IMR-90 (cell line): ENCODE results near the gene SMAD2. TPM values are rescaled to one million over a fixed set of nuclear protein-coding genes. Genes with fewer than 3 reads are reported as not detected.
A peak's percentile ranks its signal among the peaks of the same experiment; 100 is the strongest.

ENCODE experiments used
- ATAC-seq: fragments of 200-7000 bp; cut with Tn5 transposase; 2 replicates; pipeline ENCODE4 v1.9.1; 2020; ENCODE audit warnings: low read depth, mild to moderate bottlenecking, moderate library complexity
- BruUV-seq: library from RNA; stranded (reverse); fragments of 400-500 nt; replicated peaks from 2 replicates; lab custom pipeline; 2021; lab: Mats Ljungman, UMichigan
- CTCF ChIA-PET: fragments of 300-600 bp; formaldehyde crosslinking; extraction: SDS; loops from one replicate; lab custom pipeline; 2021; ENCODE audit warnings: antibody characterized with exemption; lab: Yijun Ruan, JAX
- POLR2A ChIA-PET: fragments of 300-600 bp; sonication (Branson Sonifier 250); formaldehyde crosslinking; loops from one replicate; lab custom pipeline; 2022; ENCODE audit warnings: antibody characterized with exemption; ENCODE audit not compliant: unreplicated experiment; lab: Charles Lee
- DNase-seq: peaks from one replicate; pipeline ENCODE4 v3.0.0; 2013
- H2AFZ ChIP-seq: replicated peaks from 2 replicates; pipeline ENCODE3; 2013; ENCODE audit warnings: low read length, mild to moderate bottlenecking; ENCODE audit not compliant: poor library complexity
- H2AK5ac ChIP-seq: 2 replicates; pipeline ENCODE4 v1.6.1; 2013; ENCODE audit warnings: low read depth, low read length, inconsistent platforms
- H2AK9ac ChIP-seq: replicated peaks from 2 replicates; pipeline ENCODE3; 2013; ENCODE audit warnings: mild to moderate bottlenecking, low read depth, low read length, moderate library complexity; ENCODE audit not compliant: poor library complexity
- H2BK120ac ChIP-seq: 2 replicates; pipeline ENCODE4 v1.6.1; 2013; ENCODE audit warnings: low read depth, low read length, inconsistent platforms
- H2BK15ac ChIP-seq: 3 replicates; pipeline ENCODE4 v1.6.1; 2013; ENCODE audit warnings: low read depth, low read length, inconsistent platforms
- H2BK20ac ChIP-seq: 2 replicates; pipeline ENCODE4 v1.6.1; 2013; ENCODE audit warnings: low read depth, mild to moderate bottlenecking, inconsistent platforms, low read length, moderate library complexity
- H2BK5ac ChIP-seq: 2 replicates; pipeline ENCODE4 v1.6.1; 2013; ENCODE audit warnings: mild to moderate bottlenecking, low read depth, low read length, inconsistent platforms; ENCODE audit not compliant: poor library complexity, severe bottlenecking
- H3K14ac ChIP-seq: replicated peaks from 2 replicates; pipeline ENCODE4 v1.6.1; 2013; ENCODE audit warnings: low read depth, low read length, inconsistent platforms
- H3K18ac ChIP-seq: 2 replicates; pipeline ENCODE4 v1.6.1; 2013; ENCODE audit warnings: low read depth, low read length, control low read depth
- H3K23ac ChIP-seq: 2 replicates; pipeline ENCODE4 v1.6.1; 2013; ENCODE audit warnings: low read depth, low read length, inconsistent platforms
- H3K27ac ChIP-seq: 2 replicates; pipeline ENCODE4 v1.5.1; 2013; ENCODE audit warnings: mild to moderate bottlenecking, control low read depth, low read length; ENCODE audit not compliant: insufficient read depth
- H3K27me3 ChIP-seq: 2 replicates; pipeline ENCODE4 v1.6.1; 2013; ENCODE audit warnings: low read length; ENCODE audit not compliant: control insufficient read depth, insufficient read depth
- H3K36me3 ChIP-seq: 2 replicates; pipeline ENCODE4 v1.6.1; 2013; ENCODE audit warnings: low read length, mixed read lengths; ENCODE audit not compliant: control insufficient read depth, insufficient read depth
- H3K4ac ChIP-seq: 2 replicates; pipeline ENCODE4 v1.6.1; 2013; ENCODE audit warnings: low read depth, low read length, inconsistent platforms
- H3K4me1 ChIP-seq: 2 replicates; pipeline ENCODE4 v1.6.1; 2013; ENCODE audit warnings: low read length, mixed read lengths; ENCODE audit not compliant: control insufficient read depth, insufficient read depth
- H3K4me2 ChIP-seq: 2 replicates; pipeline ENCODE4 v1.6.1; 2013; ENCODE audit warnings: low read depth, mild to moderate bottlenecking, control low read depth, low read length, moderate library complexity
- H3K4me3 ChIP-seq: 2 replicates; pipeline ENCODE4 v1.5.1; 2013; ENCODE audit warnings: low read depth, mild to moderate bottlenecking, control low read depth, low read length, moderate library complexity; ENCODE audit not compliant: insufficient read depth
- H3K56ac ChIP-seq: 2 replicates; pipeline ENCODE4 v1.6.1; 2013; ENCODE audit warnings: low read length, inconsistent platforms; ENCODE audit not compliant: insufficient read depth; ENCODE audit errors: extremely low read depth
- H3K79me1 ChIP-seq, 2 experiments: 2 replicates each; pipeline ENCODE4 v1.6.1; 2013; ENCODE audit warnings: low read length in 2 of 2, inconsistent platforms in 1 of 2, low read depth in 1 of 2
- H3K9ac ChIP-seq: 2 replicates; pipeline ENCODE4 v1.6.1; 2013; ENCODE audit warnings: low read depth, low read length, control low read depth
- H3K9me1 ChIP-seq: 2 replicates; pipeline ENCODE4 v1.6.1; 2013; ENCODE audit warnings: low read length, inconsistent platforms; ENCODE audit not compliant: insufficient read depth
- H3K9me3 ChIP-seq: 2 replicates; pipeline ENCODE4 v1.6.1; 2013; ENCODE audit warnings: low read length; ENCODE audit not compliant: control insufficient read depth, insufficient read depth
- H4K20me1 ChIP-seq: 2 replicates; pipeline ENCODE4 v1.6.1; 2013; ENCODE audit warnings: low read length, inconsistent platforms; ENCODE audit not compliant: insufficient read depth
- H4K5ac ChIP-seq: 2 replicates; pipeline ENCODE4 v1.6.1; 2013; ENCODE audit warnings: mild to moderate bottlenecking, low read depth, low read length, control low read depth
- H4K8ac ChIP-seq, 2 experiments: 2 replicates each; pipeline ENCODE4 v1.6.1; 2013; ENCODE audit warnings: low read depth in 2 of 2, low read length in 2 of 2, control low read depth in 1 of 2, inconsistent platforms in 1 of 2
- H4K91ac ChIP-seq: 2 replicates; pipeline ENCODE4 v1.6.1; 2013; ENCODE audit warnings: low read depth, low read length, inconsistent platforms; ENCODE audit not compliant: insufficient read depth
- BHLHE40 ChIP-seq: fragments of 150-350 bp; IDR thresholded peaks from 2 replicates; pipeline ENCODE4 v1.6.1; 2016; ENCODE audit warnings: mild to moderate bottlenecking, low read depth, low read length
- CEBPB ChIP-seq: IDR thresholded peaks from 2 replicates; pipeline ENCODE4 v1.6.1; 2012; ENCODE audit warnings: low read depth, low read length, improper control_type of control experiment
- ELK1 ChIP-seq: fragments of 150-350 bp; IDR thresholded peaks from 2 replicates; pipeline ENCODE4 v1.6.1; 2016; ENCODE audit warnings: low read depth, mild to moderate bottlenecking, low read length, moderate library complexity, borderline replicate concordance
- FOS ChIP-seq: fragments of 150-350 bp; IDR thresholded peaks from 2 replicates; pipeline ENCODE4 v1.6.1; 2016; ENCODE audit warnings: low read depth, low read length
- MAZ ChIP-seq: IDR thresholded peaks from 2 replicates; pipeline ENCODE4 v1.6.1; 2012; ENCODE audit warnings: low read depth, mild to moderate bottlenecking, low read length, improper control_type of control experiment, moderate library complexity, borderline replicate concordance
- MXI1 ChIP-seq: IDR thresholded peaks from 2 replicates; pipeline ENCODE4 v1.6.1; 2012; ENCODE audit warnings: low read depth, mild to moderate bottlenecking, low read length, moderate library complexity, borderline replicate concordance
- NFE2L2 ChIP-seq: fragments of 150-350 bp; IDR thresholded peaks from 2 replicates; pipeline ENCODE4 v1.6.1; 2016; ENCODE audit warnings: low read depth, mild to moderate bottlenecking, low read length
- POLR2A ChIP-seq: IDR thresholded peaks from 2 replicates; pipeline ENCODE4 v1.6.1; 2012; ENCODE audit warnings: mild to moderate bottlenecking, low read depth, low read length
- RAD21 ChIP-seq: IDR thresholded peaks from 2 replicates; pipeline ENCODE4 v1.6.1; 2012; ENCODE audit warnings: low read length, improper control_type of control experiment
- SMC3 ChIP-seq: fragments of 150-350 bp; IDR thresholded peaks from 2 replicates; pipeline ENCODE4 v1.6.1; 2016; ENCODE audit warnings: low read depth, mild to moderate bottlenecking, antibody characterized with exemption, low read length, moderate library complexity
- dilution Hi-C: fragments of 300-500 bp; cut with HindIII; formaldehyde crosslinking; loops from one replicate; pipeline ENCODE4 v1.14.3; 2018; ENCODE audit warnings: low sequenced_read_pairs; ENCODE audit not compliant: unreplicated experiment
- in situ Hi-C: fragments of 300-500 bp; cut with MboI; formaldehyde crosslinking; loops from 3 replicates; pipeline ENCODE4 v1.14.3; 2019; ENCODE audit warnings: low sequenced_read_pairs, inconsistent platforms, mixed read lengths
- intact Hi-C: fragments of 100-400 bp; cut with micrococcal nuclease; formaldehyde crosslinking; loops from 2 replicates; pipeline ENCODE4 v1.10.0; 2022
- polyA plus RNA-seq, 3 experiments: library from polyadenylated mRNA; depleted of rRNA; stranded (reverse); fragments of >200 nt; gene quantifications; 2 replicates each; pipeline ENCODE4 v1.2.3, GENCODE V29; 2012; ENCODE audit warnings: low replicate concordance in 1 of 3
- total RNA-seq: library from RNA; depleted of rRNA; stranded (reverse); fragments of >200 nt; gene quantifications from 2 replicates; pipeline ENCODE4 v1.2.3, GENCODE V29; 2012
- TF ChIP-seq, protein P1 (sequence below): fragments of 150-350 bp; IDR thresholded peaks from 2 replicates; pipeline ENCODE4 v1.6.1; 2017; ENCODE audit warnings: mild to moderate bottlenecking, antibody characterized with exemption, low read length, low read depth
- TF ChIP-seq, protein P2 (sequence below): conservative IDR thresholded peaks from 2 replicates; pipeline ENCODE4 v1.5.1; 2012; ENCODE audit warnings: mild to moderate bottlenecking, low read depth, low read length, improper control_type of control experiment

Gene SMAD2
- total and polyA plus RNA-seq, 2 of the 4 experiments (the other 2 are of a cell fraction), result 41.7 to 171 TPM

- no peak overlapping the region for H3K27ac ChIP-seq
- H3K79me1 ChIP-seq, result peaks cover 21 to 61% of the 10 kb centered on the region in 2 experiments
- no peak overlapping the region for H3K56ac ChIP-seq
- H2AK5ac ChIP-seq, result no peak overlapping the region
- DNase-seq (peak; percentile 30), ATAC-seq (peak; percentile 46; the same call in 1 of the 2 replicates)
- TF ChIP-seq CEBPB (no peak), RAD21 (no peak), FOS (no peak), MXI1 (no peak), MAZ (no peak), BHLHE40 (no peak), SMC3 (no peak), ELK1 (no peak), NFE2L2 (no peak), POLR2A (no peak)
- TF ChIP-seq, protein P1, sequence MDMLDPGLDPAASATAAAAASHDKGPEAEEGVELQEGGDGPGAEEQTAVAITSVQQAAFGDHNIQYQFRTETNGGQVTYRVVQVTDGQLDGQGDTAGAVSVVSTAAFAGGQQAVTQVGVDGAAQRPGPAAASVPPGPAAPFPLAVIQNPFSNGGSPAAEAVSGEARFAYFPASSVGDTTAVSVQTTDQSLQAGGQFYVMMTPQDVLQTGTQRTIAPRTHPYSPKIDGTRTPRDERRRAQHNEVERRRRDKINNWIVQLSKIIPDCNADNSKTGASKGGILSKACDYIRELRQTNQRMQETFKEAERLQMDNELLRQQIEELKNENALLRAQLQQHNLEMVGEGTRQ, result no peak
- TF ChIP-seq, protein P2, sequence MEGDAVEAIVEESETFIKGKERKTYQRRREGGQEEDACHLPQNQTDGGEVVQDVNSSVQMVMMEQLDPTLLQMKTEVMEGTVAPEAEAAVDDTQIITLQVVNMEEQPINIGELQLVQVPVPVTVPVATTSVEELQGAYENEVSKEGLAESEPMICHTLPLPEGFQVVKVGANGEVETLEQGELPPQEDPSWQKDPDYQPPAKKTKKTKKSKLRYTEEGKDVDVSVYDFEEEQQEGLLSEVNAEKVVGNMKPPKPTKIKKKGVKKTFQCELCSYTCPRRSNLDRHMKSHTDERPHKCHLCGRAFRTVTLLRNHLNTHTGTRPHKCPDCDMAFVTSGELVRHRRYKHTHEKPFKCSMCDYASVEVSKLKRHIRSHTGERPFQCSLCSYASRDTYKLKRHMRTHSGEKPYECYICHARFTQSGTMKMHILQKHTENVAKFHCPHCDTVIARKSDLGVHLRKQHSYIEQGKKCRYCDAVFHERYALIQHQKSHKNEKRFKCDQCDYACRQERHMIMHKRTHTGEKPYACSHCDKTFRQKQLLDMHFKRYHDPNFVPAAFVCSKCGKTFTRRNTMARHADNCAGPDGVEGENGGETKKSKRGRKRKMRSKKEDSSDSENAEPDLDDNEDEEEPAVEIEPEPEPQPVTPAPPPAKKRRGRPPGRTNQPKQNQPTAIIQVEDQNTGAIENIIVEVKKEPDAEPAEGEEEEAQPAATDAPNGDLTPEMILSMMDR, result no peak
- H3K4me3 ChIP-seq, result no peak overlapping the region
- H4K8ac ChIP-seq, result no peak overlapping the region
- H3K9me1 ChIP-seq, result peaks cover 7% of the 10 kb centered on the region
- ChIA-PET CTCF (no interaction called here), POLR2A (no interaction called here)
- H3K4ac ChIP-seq, result no peak overlapping the region
- no peak overlapping the region for H3K23ac ChIP-seq
- dilution Hi-C loops, result no loop called here
- peaks cover 62% of the 10 kb centered on the region for H4K20me1 ChIP-seq
- H3K9ac ChIP-seq, result no peak overlapping the region
- no peak overlapping the region for H4K5ac ChIP-seq
- H2AFZ ChIP-seq, result no peak overlapping the region
- no peak overlapping the region for H3K4me2 ChIP-seq
- H3K14ac ChIP-seq, result no peak overlapping the region
- H2BK15ac ChIP-seq, result no peak overlapping the region
- H3K4me1 ChIP-seq, result no peaks in the 10 kb centered on the region; the same call in 1 of the 2 replicates
- no peak overlapping the region for H2BK120ac ChIP-seq
- BruUV-seq, result no TSS peak
- H3K9me3 ChIP-seq, result no peaks in the 10 kb centered on the region
- H2BK5ac ChIP-seq, result no peak overlapping the region
- no peak overlapping the region for H2BK20ac ChIP-seq
- H2AK9ac ChIP-seq, result no peak overlapping the region
- intact Hi-C loops, result no loop called here
- no peak overlapping the region for H4K91ac ChIP-seq
- in situ Hi-C loops, result no loop called here
- no peaks in the 10 kb centered on the region for H3K27me3 ChIP-seq
- H3K18ac ChIP-seq, result no peak overlapping the region
- peaks cover 3% of the 10 kb centered on the region; the same call in 1 of the 2 replicates for H3K36me3 ChIP-seq
Measured at GRCh38 chr18:47915229-47915628, 15.2 kb downstream of the SMAD2 start.
